H9 (cell line): Measurements from ENCODE around the gene PDZD8. TPM values are rescaled to one million over a fixed set of nuclear protein-coding genes. Genes with fewer than 3 reads are reported as not detected.

ENCODE experiments used
- DNase-seq: peaks from one replicate; pipeline ENCODE4 v3.0.0-alpha.2; 2017
- H2AFZ ChIP-seq: one replicate; pipeline ENCODE4 v1.6.1; 2013; ENCODE audit warnings: mild to moderate bottlenecking, low read length, control low read depth, moderate library complexity
- H2AK5ac ChIP-seq: 2 replicates; pipeline ENCODE4 v1.6.1; 2013; ENCODE audit warnings: low read length, control low read depth, mixed read lengths; ENCODE audit not compliant: insufficient read length
- H2BK120ac ChIP-seq: one replicate; pipeline ENCODE4 v1.6.1; 2013; ENCODE audit warnings: low read depth, mild to moderate bottlenecking, low read length, control low read depth, inconsistent platforms; ENCODE audit not compliant: poor library complexity, severe bottlenecking
- H2BK12ac ChIP-seq: 2 replicates; pipeline ENCODE4 v1.6.1; 2013; ENCODE audit warnings: low read length, control low read depth, mixed read lengths, low read depth; ENCODE audit not compliant: insufficient read length
- H2BK15ac ChIP-seq: 2 replicates; pipeline ENCODE4 v1.6.1; 2013; ENCODE audit warnings: low read depth, low read length, control low read depth
- H2BK20ac ChIP-seq: one replicate; pipeline ENCODE4 v1.6.1; 2013; ENCODE audit warnings: low read depth, mild to moderate bottlenecking, low read length, control low read depth, inconsistent platforms; ENCODE audit not compliant: poor library complexity, severe bottlenecking
- H2BK5ac ChIP-seq: 2 replicates; pipeline ENCODE4 v1.6.1; 2013; ENCODE audit warnings: low read length, control low read depth, mixed read lengths; ENCODE audit not compliant: insufficient read length
- H3K14ac ChIP-seq: 2 replicates; pipeline ENCODE4 v1.6.1; 2013; ENCODE audit warnings: low read length, control low read depth; ENCODE audit not compliant: insufficient read depth
- H3K18ac ChIP-seq: 2 replicates; pipeline ENCODE4 v1.6.1; 2013; ENCODE audit warnings: low read depth, mild to moderate bottlenecking, mixed read lengths, low read length, control low read depth; ENCODE audit not compliant: insufficient read length
- H3K23ac ChIP-seq: 2 replicates; pipeline ENCODE4 v1.6.1; 2013; ENCODE audit warnings: low read length, control low read depth, mixed read lengths, low read depth; ENCODE audit not compliant: insufficient read length
- H3K23me2 ChIP-seq: 2 replicates; pipeline ENCODE4 v1.6.1; 2013; ENCODE audit warnings: low read depth, mild to moderate bottlenecking, mixed read lengths, low read length, control low read depth; ENCODE audit not compliant: insufficient read length, poor library complexity, severe bottlenecking
- H3K27ac ChIP-seq: 2 replicates; pipeline ENCODE4 v1.5.1; 2013; ENCODE audit warnings: low read length, control low read depth, mixed read lengths, low read depth; ENCODE audit not compliant: insufficient read length
- H3K27me3 ChIP-seq: 2 replicates; pipeline ENCODE4 v1.6.1; 2013; ENCODE audit warnings: low read length, control low read depth, inconsistent platforms; ENCODE audit not compliant: insufficient read depth
- H3K4ac ChIP-seq: 2 replicates; pipeline ENCODE4 v1.6.1; 2013; ENCODE audit warnings: low read depth, mild to moderate bottlenecking, control low read depth, inconsistent platforms, low read length, moderate library complexity
- H3K4me1 ChIP-seq: 2 replicates; pipeline ENCODE4 v1.6.1; 2013; ENCODE audit warnings: low read length, control low read depth, inconsistent platforms; ENCODE audit not compliant: insufficient read depth
- H3K4me2 ChIP-seq: 2 replicates; pipeline ENCODE4 v1.6.1; 2013; ENCODE audit warnings: low read length, control low read depth, mixed read lengths; ENCODE audit not compliant: insufficient read length, insufficient read depth
- H3K56ac ChIP-seq: 2 replicates; pipeline ENCODE4 v1.6.1; 2013; ENCODE audit warnings: low read depth, mild to moderate bottlenecking, mixed read lengths, low read length, control low read depth; ENCODE audit not compliant: insufficient read length
- H3K79me1 ChIP-seq: 2 replicates; pipeline ENCODE4 v1.6.1; 2013; ENCODE audit warnings: low read depth, mild to moderate bottlenecking, moderate library complexity, low read length, control low read depth, inconsistent platforms; ENCODE audit not compliant: insufficient read depth, poor library complexity, severe bottlenecking
- H3K79me2 ChIP-seq: 2 replicates; pipeline ENCODE4 v1.6.1; 2013; ENCODE audit warnings: low read length, control low read depth, inconsistent platforms; ENCODE audit not compliant: insufficient read depth
- H3K9ac ChIP-seq: 2 replicates; pipeline ENCODE4 v1.6.1; 2013; ENCODE audit warnings: low read length, control low read depth, mixed read lengths; ENCODE audit not compliant: insufficient read length; ENCODE audit errors: extremely low read depth
- H3K9me3 ChIP-seq: one replicate; pipeline ENCODE4 v1.6.1; 2013; ENCODE audit warnings: low read depth, low read length, inconsistent platforms; ENCODE audit not compliant: control insufficient read depth
- H3T11ph ChIP-seq: one replicate; pipeline ENCODE4 v1.6.1; 2013; ENCODE audit warnings: mild to moderate bottlenecking, low read length, control low read depth, inconsistent platforms
- H4K20me1 ChIP-seq: one replicate; pipeline ENCODE4 v1.6.1; 2013; ENCODE audit not compliant: control insufficient read depth, insufficient read length, insufficient read depth
- H4K5ac ChIP-seq: 2 replicates; pipeline ENCODE4 v1.6.1; 2013; ENCODE audit warnings: low read depth, mild to moderate bottlenecking, mixed read lengths, low read length, control low read depth; ENCODE audit not compliant: insufficient read length
- H4K8ac ChIP-seq: replicated peaks from 2 replicates; pipeline ENCODE4 v1.6.1; 2013; ENCODE audit warnings: low read length, control low read depth, mixed read lengths, low read depth; ENCODE audit not compliant: insufficient read length
- H4K91ac ChIP-seq: 2 replicates; pipeline ENCODE4 v1.6.1; 2013; ENCODE audit warnings: low read depth, mild to moderate bottlenecking, moderate library complexity, mixed read lengths, low read length, control low read depth; ENCODE audit not compliant: insufficient read length
- H3K27ac Mint-ChIP-seq, 3 experiments: 2 replicates in 2 of 3; 3 replicates in 1 of 3; pipeline ENCODE4 v1.8.0; 2020 to 2021; ENCODE audit warnings: mixed read lengths in 3 of 3, mild to moderate bottlenecking in 1 of 3, moderate library complexity in 1 of 3
- H3K27me3 Mint-ChIP-seq: 2 replicates; pipeline ENCODE4 v1.8.0; 2021; ENCODE audit warnings: low read depth, mild to moderate bottlenecking, moderate library complexity, mixed read lengths
- H3K36me3 Mint-ChIP-seq, 3 experiments: 2 replicates in 2 of 3; 3 replicates in 1 of 3; pipeline ENCODE4 v1.8.0; 2020 to 2021; ENCODE audit warnings: low read depth in 3 of 3, mixed read lengths in 3 of 3; ENCODE audit not compliant: insufficient read depth in 1 of 3
- H3K4me1 Mint-ChIP-seq, 2 experiments: 2 replicates each; pipeline ENCODE4 v1.8.0; 2020; ENCODE audit warnings: mixed read lengths in 2 of 2
- H3K4me3 Mint-ChIP-seq, 2 experiments: 2 replicates in 1 of 2; 3 replicates in 1 of 2; pipeline ENCODE4 v1.8.0; 2020 to 2021; ENCODE audit warnings: mild to moderate bottlenecking in 2 of 2, mixed read lengths in 2 of 2, moderate library complexity in 1 of 2
- H3K9me3 Mint-ChIP-seq, 2 experiments: 2 replicates in 1 of 2; 3 replicates in 1 of 2; pipeline ENCODE4 v1.8.0; 2020; ENCODE audit warnings: mild to moderate bottlenecking in 2 of 2, mixed read lengths in 2 of 2, moderate library complexity in 1 of 2
- CTCF ChIP-seq: fragments of 200-600 bp; sonication (generic); conservative IDR thresholded peaks from 3 replicates; pipeline ENCODE4 v1.8.0; 2021; ENCODE audit warnings: antibody characterized with exemption, mild to moderate bottlenecking
- WGBS: extraction: QIAGEN DNeasy Blood & Tissue Kit; methylation state at CpG from one replicate; pipeline ENCODE4 v1.1.7; 2013; ENCODE audit warnings: missing lambda C conversion rate, low lambda C conversion rate, mixed read lengths; ENCODE audit not compliant: insufficient read length; ENCODE audit errors: extremely low coverage; 5-methylcytosine and 5-hydroxymethylcytosine counted together
- total RNA-seq: library from RNA; stranded (reverse); gene quantifications from 2 replicates; pipeline ENCODE4 v1.2.1, GENCODE V29; 2021

Gene PDZD8
- total RNA-seq, 1 experiment from 2014 or later: 38.2 TPM

- Histone ChIP-seq H3K18ac (no peak overlapping the region), H3K27ac (no peak overlapping the region), H3K14ac (no peak overlapping the region), H3K9ac (no peak overlapping the region), H2BK5ac (no peak overlapping the region), H3K9me3 (no peaks in the 10 kb centered on the region), H3K27me3 (no peaks in the 10 kb centered on the region), H3K56ac (no peak overlapping the region), H2BK120ac (no peak overlapping the region), H2BK12ac (no peak overlapping the region), H3K79me1 (peaks cover 14% of the 10 kb centered on the region), H3K79me2 (peaks cover 24% of the 10 kb centered on the region; the same call in 1 of the 2 replicates), H4K8ac (no peak overlapping the region), H3T11ph (no peak overlapping the region), H4K20me1 (no peaks in the 10 kb centered on the region), H2BK20ac (no peak overlapping the region), H3K4me1 (peaks cover 2% of the 10 kb centered on the region; the same call in 1 of the 2 replicates), H4K91ac (no peak overlapping the region), H3K23me2 (peaks cover 12% of the 10 kb centered on the region), H3K4ac (no peak overlapping the region), H2AFZ (no peak overlapping the region), H3K23ac (no peak overlapping the region), H2AK5ac (no peak overlapping the region), H2BK15ac (no peak overlapping the region), H4K5ac (no peak overlapping the region), H3K4me2 (no peak overlapping the region)
- DNase-seq: no peak
- WGBS: no CpG with 5 or more reads among the region's 5 CpGs
- Mint-ChIP-seq H3K27me3 (peaks cover 2% of the 10 kb centered on the region; the same call in 1 of the 2 replicates), H3K27ac (no peak overlapping the region), H3K36me3 (peaks cover 4 to 20% (median 7%) of the 10 kb centered on the region in 3 experiments; a peak in 5 of 7 replicates), H3K4me1 (peaks cover 11 to 35% of the 10 kb centered on the region in 2 experiments), H3K9me3 (no peaks in the 10 kb centered on the region), H3K4me3 (no peak overlapping the region)
- TF ChIP-seq CTCF: no peak
Measured at GRCh38 chr10:117370205-117370604, 5.0 kb downstream of the PDZD8 start.
